Measurements from ENCODE around the gene PLXNC1. TPM values are rescaled to one million over a fixed set of nuclear protein-coding genes. Genes with fewer than 3 reads are reported as not detected.

The PLXNC1 gene
- total RNA-seq, 1 donor from 2014 or later, result 28.0 TPM

DNA sequence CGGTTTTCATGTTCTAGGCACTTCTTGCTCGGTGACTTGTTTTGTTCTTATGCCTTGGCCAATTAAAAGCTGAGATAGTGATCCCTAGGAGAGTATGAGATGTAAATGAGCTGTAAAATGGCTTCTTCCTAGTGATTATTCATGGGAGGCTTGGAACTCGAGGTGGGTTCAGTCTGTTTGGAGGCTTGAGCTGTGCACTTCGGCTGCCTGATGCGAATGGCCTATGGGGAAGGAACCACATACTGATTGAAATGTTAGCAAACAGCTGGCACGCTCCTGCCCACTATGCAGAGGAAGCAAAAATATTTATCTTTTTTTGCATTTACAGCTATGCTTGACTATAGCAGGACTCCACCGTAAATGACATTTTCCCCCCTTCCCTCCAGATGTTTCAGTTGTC is 75.5 kb downstream of the PLXNC1 start:
- intact Hi-C loops (cut with DNase I), result no loop called here
- H3K4me3 ChIP-seq, result no peak overlapping the region
- H3K36me3 ChIP-seq, result peaks cover 24% of the 10 kb centered on the region
- no peaks in the 10 kb centered on the region for H3K27me3 ChIP-seq (ENCODE audit: low read depth)
- H3K4me1 ChIP-seq, result no peaks in the 10 kb centered on the region
- ATAC-seq (no peak), DNase-seq (no peak)
- no peak overlapping the region for H3K27ac ChIP-seq
- TF ChIP-seq, protein P1, sequence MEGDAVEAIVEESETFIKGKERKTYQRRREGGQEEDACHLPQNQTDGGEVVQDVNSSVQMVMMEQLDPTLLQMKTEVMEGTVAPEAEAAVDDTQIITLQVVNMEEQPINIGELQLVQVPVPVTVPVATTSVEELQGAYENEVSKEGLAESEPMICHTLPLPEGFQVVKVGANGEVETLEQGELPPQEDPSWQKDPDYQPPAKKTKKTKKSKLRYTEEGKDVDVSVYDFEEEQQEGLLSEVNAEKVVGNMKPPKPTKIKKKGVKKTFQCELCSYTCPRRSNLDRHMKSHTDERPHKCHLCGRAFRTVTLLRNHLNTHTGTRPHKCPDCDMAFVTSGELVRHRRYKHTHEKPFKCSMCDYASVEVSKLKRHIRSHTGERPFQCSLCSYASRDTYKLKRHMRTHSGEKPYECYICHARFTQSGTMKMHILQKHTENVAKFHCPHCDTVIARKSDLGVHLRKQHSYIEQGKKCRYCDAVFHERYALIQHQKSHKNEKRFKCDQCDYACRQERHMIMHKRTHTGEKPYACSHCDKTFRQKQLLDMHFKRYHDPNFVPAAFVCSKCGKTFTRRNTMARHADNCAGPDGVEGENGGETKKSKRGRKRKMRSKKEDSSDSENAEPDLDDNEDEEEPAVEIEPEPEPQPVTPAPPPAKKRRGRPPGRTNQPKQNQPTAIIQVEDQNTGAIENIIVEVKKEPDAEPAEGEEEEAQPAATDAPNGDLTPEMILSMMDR (IDR thresholded peaks at IDR 0.05), result no peak
- H3K9me3 ChIP-seq, result no peaks in the 10 kb centered on the region

DNA sequence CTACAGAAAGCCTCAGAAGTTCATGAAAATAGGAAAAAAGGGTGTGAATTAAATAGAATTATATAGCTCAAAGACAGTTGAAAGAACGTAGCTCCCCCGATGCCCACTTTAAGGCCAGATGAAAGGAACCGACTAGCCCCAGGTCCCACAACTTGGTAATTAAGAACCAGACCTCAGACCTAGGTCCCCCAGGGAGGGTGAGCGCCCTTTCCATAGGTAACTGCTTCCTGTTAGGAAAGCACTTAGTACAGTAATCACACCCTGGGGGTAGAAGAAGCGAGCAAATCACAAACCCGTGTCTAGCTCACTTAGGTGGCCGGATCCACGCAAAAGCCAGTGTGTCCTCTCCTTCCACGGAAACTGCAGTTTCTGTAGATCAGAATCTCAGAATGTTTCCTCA is 77.1 kb downstream of the PLXNC1 start:
- no peaks in the 10 kb centered on the region for H3K4me1 ChIP-seq
- no peaks in the 10 kb centered on the region for H3K27me3 ChIP-seq (ENCODE audit: low read depth)
- peaks cover 21% of the 10 kb centered on the region for H3K36me3 ChIP-seq
- ATAC-seq, result no peak
- no peak overlapping the region for H3K27ac ChIP-seq
- intact Hi-C loops (cut with DNase I), result no loop called here
- TF ChIP-seq, protein P1 (IDR thresholded peaks at IDR 0.05), result no peak
- no peak for DNase-seq
- H3K4me3 ChIP-seq, result no peak overlapping the region
- no peaks in the 10 kb centered on the region for H3K9me3 ChIP-seq

DNA sequence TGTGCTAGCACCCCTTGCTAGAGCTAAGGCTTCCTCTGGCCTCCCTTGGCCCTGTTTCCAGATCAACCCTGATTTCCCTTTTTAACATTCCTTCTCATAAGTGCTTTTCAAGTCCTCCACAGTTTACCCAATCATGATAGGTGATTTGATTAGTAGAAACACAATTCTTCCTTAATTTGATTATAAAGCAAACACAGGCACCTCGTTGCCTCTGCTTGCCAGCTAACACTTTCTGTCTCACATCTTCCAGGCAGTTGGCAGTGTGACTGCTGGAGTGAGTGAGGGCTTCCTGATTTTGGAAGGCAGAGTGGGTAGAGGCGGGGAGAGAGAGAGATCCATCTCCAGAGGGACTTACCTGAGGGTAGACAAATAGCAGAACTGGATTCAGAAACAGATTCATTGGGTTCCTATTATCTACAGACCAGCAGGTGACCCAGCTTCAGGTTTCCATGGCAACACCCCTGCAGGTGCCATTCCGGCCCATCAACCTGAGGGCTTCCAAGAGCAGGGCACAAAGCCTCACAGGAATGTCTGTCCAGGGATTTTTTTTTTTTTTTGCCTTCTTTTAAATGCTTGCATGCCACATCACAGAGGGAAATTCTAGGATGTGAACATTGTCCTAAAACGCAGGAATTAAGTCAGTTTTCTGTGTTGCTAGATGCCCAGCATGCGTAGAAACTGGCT is 77.7 kb downstream of the PLXNC1 start:
- Histone ChIP-seq H3K4me3 (no peak overlapping the region), H3K36me3 (peaks cover 16% of the 10 kb centered on the region), H3K4me1 (no peaks in the 10 kb centered on the region), H3K27ac (no peak overlapping the region), H3K27me3 (ENCODE audit: low read depth) (no peaks in the 10 kb centered on the region), H3K9me3 (no peaks in the 10 kb centered on the region)
- intact Hi-C loops (cut with DNase I), result no loop called here
- TF ChIP-seq, protein P1 (IDR thresholded peaks at IDR 0.05), result no peak
- no peak for ATAC-seq
- no peak for DNase-seq

DNA sequence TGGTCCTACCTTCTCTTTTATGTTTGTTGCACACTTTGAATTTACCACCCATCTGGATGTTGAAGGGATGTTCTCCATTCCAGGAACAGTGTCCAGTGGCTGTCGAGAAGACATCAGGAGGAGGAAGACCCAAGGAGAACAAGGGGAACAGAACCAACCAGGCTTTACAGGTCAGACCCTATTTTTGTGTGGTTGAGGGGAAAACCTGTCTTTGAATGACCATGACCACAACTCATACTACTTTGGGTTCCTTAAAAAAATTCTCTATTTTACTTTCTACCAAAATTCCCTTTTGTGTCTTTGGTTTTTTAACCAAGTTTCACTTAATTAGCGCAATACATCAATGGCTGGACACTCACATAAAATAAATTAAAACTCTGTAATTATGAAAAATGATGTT is 78.7 kb downstream of the PLXNC1 start:
- TF ChIP-seq, protein P1 (IDR thresholded peaks at IDR 0.05), result no peak

DNA sequence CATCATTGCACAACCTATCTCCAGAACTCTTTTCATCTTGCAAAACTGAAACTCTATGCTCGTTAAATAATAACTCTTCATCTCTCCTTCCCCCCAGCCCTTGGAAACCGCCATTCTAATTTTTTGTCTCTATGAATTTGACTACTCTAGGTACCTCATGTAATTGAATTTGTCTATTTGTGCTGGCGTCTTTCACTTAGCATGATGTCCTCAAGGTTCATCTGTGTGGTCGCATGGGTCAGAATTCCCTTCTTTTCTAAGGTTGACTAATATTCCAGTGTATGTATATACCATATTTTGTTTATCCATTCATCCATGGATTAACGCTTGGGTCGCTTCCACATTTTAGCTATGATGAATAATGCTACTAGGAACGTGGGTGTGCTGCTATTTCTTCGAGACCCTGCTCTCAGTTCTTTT is 80.1 kb downstream of the PLXNC1 start:
- ATAC-seq, result no peak
- intact Hi-C loops (cut with DNase I), result no loop called here

More for the DNA sequence above, 78.7 kb downstream of the PLXNC1 start:
- H3K27me3 ChIP-seq (ENCODE audit: low read depth), result no peaks in the 10 kb centered on the region
- DNase-seq, result no peak
- H3K4me3 ChIP-seq, result no peak overlapping the region
- no peak for ATAC-seq
- intact Hi-C loops (cut with DNase I), result no loop called here
- H3K36me3 ChIP-seq, result peaks cover 16% of the 10 kb centered on the region
- H3K4me1 ChIP-seq, result no peaks in the 10 kb centered on the region
- no peak overlapping the region for H3K27ac ChIP-seq
- H3K9me3 ChIP-seq, result no peaks in the 10 kb centered on the region

More for the DNA sequence above, 80.1 kb downstream of the PLXNC1 start:
- Histone ChIP-seq H3K27ac (no peak overlapping the region), H3K9me3 (no peaks in the 10 kb centered on the region), H3K4me1 (no peaks in the 10 kb centered on the region), H3K27me3 (ENCODE audit: low read depth) (no peaks in the 10 kb centered on the region), H3K36me3 (peaks cover 16% of the 10 kb centered on the region), H3K4me3 (no peak overlapping the region)
- TF ChIP-seq, protein P1 (IDR thresholded peaks at IDR 0.05), result no peak
- no peak for DNase-seq
